SH-SY5Y (cell line): ENCODE data around the gene KASH5.

Experiments
- GATA2 ChIP-seq: IDR thresholded peaks from 2 replicates; pipeline ENCODE4 v1.6.1; 2011; ENCODE audit warnings: mild to moderate bottlenecking, low read depth, low read length
- GATA3 ChIP-seq: IDR thresholded peaks from 2 replicates; pipeline ENCODE4 v1.6.1; 2011; ENCODE audit warnings: low read depth, mild to moderate bottlenecking, low read length, moderate library complexity

DNA sequence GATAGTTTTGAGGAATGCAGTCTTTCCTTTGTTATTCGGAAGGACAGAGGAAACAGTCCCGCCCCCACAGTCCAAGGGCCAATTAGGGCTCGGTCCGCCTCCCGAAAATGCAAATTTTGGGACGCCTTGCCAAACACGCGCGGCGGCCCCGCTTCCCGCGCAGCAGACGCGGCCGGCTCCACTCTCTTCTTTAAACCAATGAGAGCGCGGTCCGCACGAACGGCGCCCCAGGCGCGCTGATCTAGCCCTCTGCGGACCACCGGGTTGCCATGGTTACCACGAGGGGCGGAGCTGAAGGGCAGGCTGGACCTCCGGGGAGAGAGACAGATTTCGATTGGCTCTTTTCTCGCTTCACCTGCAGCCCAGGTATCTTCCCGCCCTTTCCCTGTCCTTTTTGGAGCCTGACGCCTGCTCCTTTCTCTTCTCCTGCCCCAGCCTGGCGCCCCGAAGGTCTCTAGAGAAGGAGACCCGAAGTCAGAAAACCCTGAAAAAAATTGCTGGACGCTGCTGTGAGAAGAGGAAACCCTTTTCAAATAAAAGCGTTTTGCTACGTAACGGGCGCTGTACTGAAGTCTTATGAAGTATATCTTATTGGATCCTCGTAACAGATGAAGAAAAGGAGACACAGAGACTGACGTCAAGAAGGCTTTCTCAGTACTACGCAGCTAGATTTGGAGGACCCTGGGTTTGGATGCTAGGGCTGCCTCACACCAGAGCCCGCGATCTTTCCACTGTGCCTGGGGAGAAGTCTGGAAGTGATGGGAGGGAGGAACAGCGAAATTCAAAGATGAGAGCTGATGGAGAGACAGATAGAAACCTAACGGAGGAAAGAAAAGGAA is 33.2 kb downstream of the KASH5 start:
- TF ChIP-seq GATA3, result no peak
- no peak for TF ChIP-seq GATA2
